Adrenal gland (tissue), 19 donors: ENCODE data around the gene MUC22. TPM values are rescaled to one million over a fixed set of nuclear protein-coding genes. Genes with fewer than 3 reads are reported as not detected.

ENCODE experiments used
- DNase-seq, 7 donors: peaks; one replicate each; pipeline ENCODE4 v3.0.0-alpha.2; 2019 to 2020
- H3K27ac ChIP-seq, 5 donors: fragments of 200-600 bp; sonication (generic) in 4 of 5; 1 replicate in 3 of 5; 2 replicates in 2 of 5; pipeline versions ENCODE4 v1.5.1 to v1.8.0; 2016 to 2020; ENCODE audit warnings: mild to moderate bottlenecking in 1 of 5
- H3K27me3 ChIP-seq: fragments of 200-600 bp; 2 replicates; pipeline ENCODE4 v1.8.0; 2021
- H3K36me3 ChIP-seq, 2 donors: fragments of 200-600 bp; replicated peaks in 1 of 2; 1 replicate in 1 of 2; 2 replicates in 1 of 2; pipeline versions ENCODE4 v1.5.1 to v1.8.0; 2018 to 2022
- H3K4me1 ChIP-seq, 2 donors: fragments of 200-600 bp; replicated peaks in 1 of 2; 1 replicate in 1 of 2; 2 replicates in 1 of 2; pipeline versions ENCODE4 v1.5.1 to v1.8.0; 2018 to 2021
- H3K4me3 ChIP-seq, 4 donors: fragments of 200-600 bp; sonication (generic) in 3 of 4; one replicate each; pipeline ENCODE4 v1.5.1; 2016 to 2018
- H3K9me3 ChIP-seq, 3 donors: fragments of 200-600 bp; sonication (generic) in 1 of 3; replicated peaks in 1 of 3; 1 replicate in 2 of 3; 2 replicates in 1 of 3; pipeline versions ENCODE4 v1.5.1 to v1.8.0; 2016 to 2021
- POLR2A ChIP-seq, 2 donors: fragments of 450-650 bp; IDR thresholded peaks; one replicate each; pipeline ENCODE4 v1.6.1; 2017; ENCODE audit warnings: antibody characterized with exemption in 2 of 2, mild to moderate bottlenecking in 2 of 2, moderate library complexity in 1 of 2
- WGBS, 4 donors: extraction: QIAGEN DNeasy Blood & Tissue Kit in 2 of 4; methylation state at CpG; one replicate each; pipeline versions ENCODE4 v1.1.5 to v1.1.7; 2013 to 2017; 5-methylcytosine and 5-hydroxymethylcytosine counted together
- intact Hi-C, 2 donors: fragments of 100-400 bp; cut with DNase I; formaldehyde crosslinking; loops; one replicate each; pipeline versions ENCODE4 v1.14.1 to v1.15.0; 2022 to 2023
- long read RNA-seq, 10 donors: library from polyadenylated mRNA in 3 of 10; unstranded in 2 of 10; stranded (forward) in 1 of 10; transcript quantifications; one replicate each; pipeline ENCODE4 v2.0.0 and lab custom pipeline, GENCODE V29; 2021 to 2026
- polyA plus RNA-seq, 3 donors: library from polyadenylated mRNA; stranded (reverse); fragments of 200-250 nt in 2 of 3; fragments of 350-450 nt in 1 of 3; fragmentation: Illumina TruSeq in 1 of 3; extraction: RNeasy Lipid Tissue Mini Kit (QIAGEN cat#74804) in 1 of 3; gene quantifications; one replicate each; pipeline ENCODE4 v1.2.3, GENCODE V29; 2013 to 2014
- total RNA-seq, 9 donors: library from RNA; depleted of rRNA in 4 of 9; stranded (reverse); fragments of >200 nt in 4 of 9; fragments of 120-200 nt in 1 of 9; fragmentation: NEBNext Ultra II Directional in 1 of 9; extraction: Animal tissue kit (Norgen Biotek cat#: 25700) in 1 of 9; gene quantifications; one replicate each; pipeline versions ENCODE4 v1.1.0 to v1.2.4, GENCODE V29; 2013 to 2023
- TF ChIP-seq, protein P1 (sequence below), 6 experiments: fragments of 450-650 bp in 4 of 6; fragments of 200-600 bp in 2 of 6; sonication (generic) in 1 of 6; IDR thresholded peaks; 1 replicate in 5 of 6; 2 replicates in 1 of 6; pipeline versions ENCODE4 v1.5.1 to v1.8.0; 2016 to 2021; ENCODE audit warnings: antibody characterized with exemption in 6 of 6, mild to moderate bottlenecking in 2 of 6, moderate library complexity in 1 of 6
- donor health status: healthy with polysubstance abuse.
- donor health status: Bipolar disorder and iron deficiency.
- donor health status: DM: yes; HTN: yes; CAD: no.
- donor health status: DM: no; HTN: no; CAD: no.
- donor health status: DM: no; HTN: no; CAD: no.
- donor health status: DM: yes; HTN: yes; CAD: no.

MUC22 gene
- total RNA-seq (not detected), polyA plus RNA-seq (not detected)
- long read RNA-seq, donor 1, result 0 reads
- long read RNA-seq, donor 2, result 0 reads
- long read RNA-seq, donor 3, result 0 reads
- long read RNA-seq, donor 4, result 0 reads
- long read RNA-seq, donor 5, result 0 reads
- long read RNA-seq, donor 6, result 0 reads
- long read RNA-seq, donor 7, result 0 reads
- long read RNA-seq, donor 8, result 0 reads
- long read RNA-seq, donor 9, result 0 reads
- long read RNA-seq, donor 10, result 0 reads

DNA sequence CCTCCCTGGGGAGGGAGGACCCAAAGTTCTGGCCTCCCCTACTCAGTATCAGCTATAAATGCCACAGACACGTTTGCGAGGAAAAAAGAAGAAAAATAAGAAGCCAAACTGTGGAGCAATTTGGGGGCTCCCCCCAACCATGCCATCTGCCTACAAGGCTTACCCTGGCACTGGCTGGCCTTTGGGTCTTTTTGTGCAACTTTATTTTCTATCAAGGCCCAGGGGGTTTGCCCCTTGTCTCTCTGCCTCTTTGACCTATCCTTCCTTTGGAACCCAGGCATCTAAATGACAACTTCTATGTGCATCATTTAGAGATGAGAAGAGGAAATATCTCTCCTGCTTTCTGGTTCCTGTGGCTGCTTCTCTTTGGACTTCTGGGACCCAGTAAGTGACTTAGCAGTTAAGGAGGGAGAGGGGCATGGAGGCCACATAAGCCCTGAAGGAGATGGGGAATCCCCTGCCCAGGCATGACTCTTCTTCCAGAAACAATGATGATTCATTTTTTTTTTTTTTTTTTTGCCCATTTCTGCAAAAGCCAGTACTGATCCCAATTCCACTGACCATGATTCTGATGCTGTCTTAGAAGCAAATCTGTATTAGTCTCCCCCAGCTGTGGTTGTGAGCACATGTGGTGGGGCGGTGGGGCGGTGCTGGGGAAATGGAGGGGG, at the start of gene MUC22:
Gene MUC22, plus strand, starts transcription at position 82 of the 668 bp plus-strand sequence. Its CDS starts 233 bp downstream, at position 315.
- 76 to 83% (median 79%) methylated on average over 4 of the region's 4 CpGs for WGBS, 4 donors
- intact Hi-C loops, result no loop called here

GRCh38 chr6:30960907-30961673, 49.2 kb upstream of the MUC22 start:
- no peak overlapping the region for H3K4me3 ChIP-seq
- no peak for TF ChIP-seq POLR2A (IDR thresholded peaks at IDR 0.05)
- TF ChIP-seq, protein P1, sequence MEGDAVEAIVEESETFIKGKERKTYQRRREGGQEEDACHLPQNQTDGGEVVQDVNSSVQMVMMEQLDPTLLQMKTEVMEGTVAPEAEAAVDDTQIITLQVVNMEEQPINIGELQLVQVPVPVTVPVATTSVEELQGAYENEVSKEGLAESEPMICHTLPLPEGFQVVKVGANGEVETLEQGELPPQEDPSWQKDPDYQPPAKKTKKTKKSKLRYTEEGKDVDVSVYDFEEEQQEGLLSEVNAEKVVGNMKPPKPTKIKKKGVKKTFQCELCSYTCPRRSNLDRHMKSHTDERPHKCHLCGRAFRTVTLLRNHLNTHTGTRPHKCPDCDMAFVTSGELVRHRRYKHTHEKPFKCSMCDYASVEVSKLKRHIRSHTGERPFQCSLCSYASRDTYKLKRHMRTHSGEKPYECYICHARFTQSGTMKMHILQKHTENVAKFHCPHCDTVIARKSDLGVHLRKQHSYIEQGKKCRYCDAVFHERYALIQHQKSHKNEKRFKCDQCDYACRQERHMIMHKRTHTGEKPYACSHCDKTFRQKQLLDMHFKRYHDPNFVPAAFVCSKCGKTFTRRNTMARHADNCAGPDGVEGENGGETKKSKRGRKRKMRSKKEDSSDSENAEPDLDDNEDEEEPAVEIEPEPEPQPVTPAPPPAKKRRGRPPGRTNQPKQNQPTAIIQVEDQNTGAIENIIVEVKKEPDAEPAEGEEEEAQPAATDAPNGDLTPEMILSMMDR (IDR thresholded peaks at IDR 0.05), result no peak
- DNase-seq, result no peak
- no peaks in the 10 kb centered on the region for H3K36me3 ChIP-seq
- 73 to 86% (median 77%) methylated on average over 9 of the region's 9 CpGs for WGBS, 4 donors
- H3K27me3 ChIP-seq, result no peaks in the 10 kb centered on the region
- no peaks in the 10 kb centered on the region for H3K9me3 ChIP-seq
- intact Hi-C loops, result no loop called here
- no peak overlapping the region for H3K27ac ChIP-seq
- H3K4me1 ChIP-seq, result no peaks in the 10 kb centered on the region

More for the DNA sequence above, at the start of gene MUC22:
- Histone ChIP-seq H3K36me3 (no peaks in the 10 kb centered on the region), H3K4me1 (no peaks in the 10 kb centered on the region), H3K9me3 (no peaks in the 10 kb centered on the region), H3K27ac (no peak within 1 kb of the TSS), H3K27me3 (no peaks in the 10 kb centered on the region), H3K4me3 (no peak within 1 kb of the TSS)
- TF ChIP-seq, protein P1 (IDR thresholded peaks at IDR 0.05), result no peak
- TF ChIP-seq POLR2A (IDR thresholded peaks at IDR 0.05), result no peak
- DNase-seq, result peak in 3 of 7 donors; percentile 20 to 54 (median 23)

- no peak for TF ChIP-seq POLR2A (IDR thresholded peaks at IDR 0.05)
- TF ChIP-seq, protein P1 (IDR thresholded peaks at IDR 0.05), result no peak
- Histone ChIP-seq H3K4me3 (no peak overlapping the region), H3K27ac (no peak overlapping the region), H3K36me3 (no peaks in the 10 kb centered on the region), H3K4me1 (no peaks in the 10 kb centered on the region), H3K27me3 (no peaks in the 10 kb centered on the region), H3K9me3 (no peaks in the 10 kb centered on the region)
- DNase-seq, result no peak
- intact Hi-C loops, result no loop called here
Observed at GRCh38 chr6:30962716-30963115, 47.6 kb upstream of the MUC22 start.

- no peaks in the 10 kb centered on the region for H3K27me3 ChIP-seq
- no peaks in the 10 kb centered on the region for H3K4me1 ChIP-seq
- intact Hi-C loops, result no loop called here
- TF ChIP-seq POLR2A (IDR thresholded peaks at IDR 0.05), result no peak
- TF ChIP-seq, protein P1 (IDR thresholded peaks at IDR 0.05), result no peak
- WGBS, 4 donors, result 40 to 51% (median 48%) methylated on average over 6 of the region's 6 CpGs
- no peaks in the 10 kb centered on the region for H3K36me3 ChIP-seq
- H3K9me3 ChIP-seq, result no peaks in the 10 kb centered on the region
- no peak overlapping the region for H3K4me3 ChIP-seq
- DNase-seq, result peak in 6 of 7 donors; percentile 40 to 61 (median 52)
- H3K27ac ChIP-seq, result no peak overlapping the region
Observed at GRCh38 chr6:30963641-30964040, 46.6 kb upstream of the MUC22 start.
